ENCODE data around the gene WDR90. TPM values are rescaled to one million over a fixed set of nuclear protein-coding genes. Genes with fewer than 3 reads are reported as not detected.

The WDR90 gene
- total and polyA plus RNA-seq, 2 of the 13 experiments (the other 11 are each of a cell fraction or from before 2014, with no cell fraction given) = 14.9 to 28.9 TPM

DNA sequence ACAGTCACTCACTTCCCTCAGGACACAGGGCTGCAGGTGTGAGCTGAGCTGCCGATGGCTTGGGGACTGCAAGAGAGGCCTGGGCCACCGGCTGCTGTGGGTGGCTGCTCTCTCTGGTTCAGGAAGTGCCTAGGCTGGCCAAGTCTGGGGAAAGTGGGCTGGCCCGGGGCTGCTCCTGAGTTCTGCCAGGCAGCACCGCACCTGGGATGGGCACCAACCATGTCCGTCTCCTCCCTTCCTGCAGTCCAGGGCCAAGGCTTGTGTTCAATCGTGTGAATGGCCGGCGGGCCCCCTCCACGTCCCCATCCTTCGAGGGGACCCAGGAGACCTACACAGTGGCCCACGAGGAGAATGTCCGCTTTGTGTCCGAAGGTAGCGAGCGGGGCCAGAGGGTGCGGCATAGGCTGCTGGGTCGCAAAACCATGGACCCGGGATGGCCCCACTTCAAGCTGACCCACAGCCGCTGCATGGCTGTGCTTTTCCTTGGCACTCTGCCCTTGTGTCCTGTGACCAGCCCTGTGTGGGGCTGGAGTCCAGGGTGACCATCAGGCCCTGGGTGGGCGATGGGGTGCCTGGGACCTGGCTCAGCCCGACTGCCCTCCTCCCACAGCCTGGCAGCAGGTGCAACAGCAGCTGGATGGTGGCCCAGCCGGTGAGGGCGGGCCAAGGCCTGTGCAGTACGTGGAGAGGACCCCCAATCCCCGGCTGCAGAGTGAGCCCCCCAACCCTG is 1.8 kb upstream of the WDR90 start (continued):
- TF ChIP-seq ZNF513 (CRISPR knock-in tag; conservative IDR thresholded peaks at IDR 0.05) (no peak), AKAP8 (CRISPR knock-in tag; IDR thresholded peaks at IDR 0.05) (peak; percentile 7; the same call in 1 of the 2 replicates), MYNN (CRISPR knock-in tag; IDR thresholded peaks at IDR 0.05; ENCODE audit: low read depth) (no peak), TSC22D2 (CRISPR knock-in tag; IDR thresholded peaks at IDR 0.05; ENCODE audit: borderline replicate concordance) (no peak), MXI1 (IDR thresholded peaks at IDR 0.05; ENCODE audit: borderline replicate concordance, low read depth, low read length) (no peak), RARG (CRISPR knock-in tag; IDR thresholded peaks at IDR 0.05; ENCODE audit: low read depth) (no peak), ZNF761 (CRISPR knock-in tag; conservative IDR thresholded peaks at IDR 0.05) (0 out of 2 replicates have a peak, but pooled peaks have one; percentile 3), DMAP1 (CRISPR knock-in tag; IDR thresholded peaks at IDR 0.05) (no peak), AGO1 (IDR thresholded peaks at IDR 0.05; ENCODE audit: low read depth, low read length, poor library complexity, severe bottlenecking) (peak; percentile 94), ZNF710 (CRISPR knock-in tag; IDR thresholded peaks at IDR 0.05; ENCODE audit: borderline replicate concordance) (no peak), HOXA5 (CRISPR knock-in tag; IDR thresholded peaks at IDR 0.05) (no peak), TEAD3 (CRISPR knock-in tag; optimal IDR thresholded peaks at IDR 0.05; ENCODE audit: borderline replicate concordance) (no peak), GPN1 (CRISPR knock-in tag; IDR thresholded peaks at IDR 0.05; ENCODE audit: borderline replicate concordance) (no peak), MNT (IDR thresholded peaks at IDR 0.05) (no peak), POLR2A (IDR thresholded peaks at IDR 0.05; ENCODE audit: insufficient read depth in 1 of 2, low read depth in 2 of 2, low read length in 2 of 2) (peak in 1 of 2 experiments; percentile 65; a peak in 2 of 4 replicates), PBX3 (CRISPR knock-in tag; IDR thresholded peaks at IDR 0.05; ENCODE audit: borderline replicate concordance) (no peak), NPAS2 (CRISPR knock-in tag; IDR thresholded peaks at IDR 0.05; ENCODE audit: borderline replicate concordance) (no peak)
- TF ChIP-seq, protein P1, sequence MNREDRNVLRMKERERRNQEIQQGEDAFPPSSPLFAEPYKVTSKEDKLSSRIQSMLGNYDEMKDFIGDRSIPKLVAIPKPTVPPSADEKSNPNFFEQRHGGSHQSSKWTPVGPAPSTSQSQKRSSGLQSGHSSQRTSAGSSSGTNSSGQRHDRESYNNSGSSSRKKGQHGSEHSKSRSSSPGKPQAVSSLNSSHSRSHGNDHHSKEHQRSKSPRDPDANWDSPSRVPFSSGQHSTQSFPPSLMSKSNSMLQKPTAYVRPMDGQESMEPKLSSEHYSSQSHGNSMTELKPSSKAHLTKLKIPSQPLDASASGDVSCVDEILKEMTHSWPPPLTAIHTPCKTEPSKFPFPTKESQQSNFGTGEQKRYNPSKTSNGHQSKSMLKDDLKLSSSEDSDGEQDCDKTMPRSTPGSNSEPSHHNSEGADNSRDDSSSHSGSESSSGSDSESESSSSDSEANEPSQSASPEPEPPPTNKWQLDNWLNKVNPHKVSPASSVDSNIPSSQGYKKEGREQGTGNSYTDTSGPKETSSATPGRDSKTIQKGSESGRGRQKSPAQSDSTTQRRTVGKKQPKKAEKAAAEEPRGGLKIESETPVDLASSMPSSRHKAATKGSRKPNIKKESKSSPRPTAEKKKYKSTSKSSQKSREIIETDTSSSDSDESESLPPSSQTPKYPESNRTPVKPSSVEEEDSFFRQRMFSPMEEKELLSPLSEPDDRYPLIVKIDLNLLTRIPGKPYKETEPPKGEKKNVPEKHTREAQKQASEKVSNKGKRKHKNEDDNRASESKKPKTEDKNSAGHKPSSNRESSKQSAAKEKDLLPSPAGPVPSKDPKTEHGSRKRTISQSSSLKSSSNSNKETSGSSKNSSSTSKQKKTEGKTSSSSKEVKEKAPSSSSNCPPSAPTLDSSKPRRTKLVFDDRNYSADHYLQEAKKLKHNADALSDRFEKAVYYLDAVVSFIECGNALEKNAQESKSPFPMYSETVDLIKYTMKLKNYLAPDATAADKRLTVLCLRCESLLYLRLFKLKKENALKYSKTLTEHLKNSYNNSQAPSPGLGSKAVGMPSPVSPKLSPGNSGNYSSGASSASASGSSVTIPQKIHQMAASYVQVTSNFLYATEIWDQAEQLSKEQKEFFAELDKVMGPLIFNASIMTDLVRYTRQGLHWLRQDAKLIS (CRISPR knock-in tag; IDR thresholded peaks at IDR 0.05) = no peak
